Measurements from ENCODE around the gene BCAS3.
"Not testable (repeated sequence)": the region's sequence is repeated elsewhere in the genome, so short reads cannot be mapped to it uniquely, and the experiment has no call there.

The BCAS3 gene

DNA sequence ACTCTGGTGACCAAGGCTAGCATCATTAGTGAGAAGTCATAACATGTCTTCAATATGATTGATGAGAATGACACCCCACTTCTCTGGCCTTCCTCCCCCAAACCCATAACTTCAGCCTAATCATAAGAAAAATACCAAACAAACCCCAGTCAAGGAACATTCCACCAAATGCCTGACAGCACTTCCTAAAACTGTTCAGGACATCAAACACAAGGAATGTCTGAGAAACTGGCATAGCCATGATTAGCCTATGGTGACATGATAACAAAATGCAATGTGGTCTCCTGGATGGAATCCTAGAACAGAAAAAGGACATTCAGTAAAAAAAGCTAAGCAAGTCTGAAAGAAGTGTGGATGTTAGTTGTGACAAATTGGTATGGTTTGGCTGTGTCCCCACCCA, 749.9 kb downstream of the BCAS3 start:
- TF ChIP-seq, protein P1, sequence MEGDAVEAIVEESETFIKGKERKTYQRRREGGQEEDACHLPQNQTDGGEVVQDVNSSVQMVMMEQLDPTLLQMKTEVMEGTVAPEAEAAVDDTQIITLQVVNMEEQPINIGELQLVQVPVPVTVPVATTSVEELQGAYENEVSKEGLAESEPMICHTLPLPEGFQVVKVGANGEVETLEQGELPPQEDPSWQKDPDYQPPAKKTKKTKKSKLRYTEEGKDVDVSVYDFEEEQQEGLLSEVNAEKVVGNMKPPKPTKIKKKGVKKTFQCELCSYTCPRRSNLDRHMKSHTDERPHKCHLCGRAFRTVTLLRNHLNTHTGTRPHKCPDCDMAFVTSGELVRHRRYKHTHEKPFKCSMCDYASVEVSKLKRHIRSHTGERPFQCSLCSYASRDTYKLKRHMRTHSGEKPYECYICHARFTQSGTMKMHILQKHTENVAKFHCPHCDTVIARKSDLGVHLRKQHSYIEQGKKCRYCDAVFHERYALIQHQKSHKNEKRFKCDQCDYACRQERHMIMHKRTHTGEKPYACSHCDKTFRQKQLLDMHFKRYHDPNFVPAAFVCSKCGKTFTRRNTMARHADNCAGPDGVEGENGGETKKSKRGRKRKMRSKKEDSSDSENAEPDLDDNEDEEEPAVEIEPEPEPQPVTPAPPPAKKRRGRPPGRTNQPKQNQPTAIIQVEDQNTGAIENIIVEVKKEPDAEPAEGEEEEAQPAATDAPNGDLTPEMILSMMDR (IDR thresholded peaks at IDR 0.05; ENCODE audit: control extremely low read depth, extremely low read depth, low read depth, missing control alignments) = no peak
- ChIA-PET CTCF (interaction anchor here (3.1 kb wide), 1 partner anchor 15 kb away, joined by 11 read pairs; no protein-coding TSS in a partner anchor), POLR2A (no interaction called here)
- DNase-seq (ENCODE audit: extremely low spot score) = no peak

DNA sequence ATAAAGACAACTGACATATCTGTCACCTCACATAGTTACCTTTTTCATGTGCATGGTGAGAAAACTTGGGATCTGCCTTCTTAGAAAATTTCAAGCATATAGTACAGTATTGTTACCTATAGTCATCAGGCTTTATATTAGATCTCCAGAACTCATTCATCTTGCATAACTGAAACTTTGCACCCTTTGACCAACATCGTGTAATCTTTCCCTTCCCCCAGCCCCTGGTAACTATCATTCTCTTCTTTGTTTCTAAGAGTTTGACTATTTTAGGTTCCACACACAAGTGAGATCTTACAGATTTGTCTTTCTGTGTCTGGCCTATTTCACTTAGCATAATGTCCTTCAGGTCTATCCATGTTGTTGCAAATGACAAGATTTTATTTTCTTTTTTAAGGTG, 751.6 kb downstream of the BCAS3 start:
- CTCF ChIA-PET = interaction anchor here (1.5 to 3.1 kb wide), 3 partner anchors 9 to 16 kb away, joined by 3 to 11 read pairs (median 4); no protein-coding TSS in a partner anchor
- POLR2A ChIA-PET = no interaction called here
- no peak for DNase-seq (ENCODE audit: extremely low spot score)

DNA sequence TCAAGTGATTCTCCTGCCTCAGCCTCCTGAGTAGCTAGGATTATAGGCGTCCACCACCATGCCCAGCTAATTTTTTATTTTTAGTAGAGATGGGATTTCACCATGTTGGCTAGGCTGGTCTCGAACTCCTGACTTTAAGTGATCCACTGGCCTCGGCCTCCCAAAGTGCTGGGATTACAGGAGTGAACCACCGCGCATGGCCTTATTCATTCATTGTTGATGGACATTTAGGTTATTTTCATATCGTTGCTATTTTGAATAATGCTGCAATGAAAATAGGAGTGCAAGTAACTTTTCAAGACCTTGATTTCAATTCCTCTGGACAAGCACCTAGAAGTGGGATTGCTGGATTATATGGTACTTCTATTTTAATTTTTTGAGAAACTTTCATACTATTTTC, 752.2 kb downstream of the BCAS3 start:
- DNase-seq (ENCODE audit: extremely low spot score) = not testable (repeated sequence)
- CTCF ChIA-PET = interaction anchor here (1.5 kb wide), 1 partner anchor 10 kb away, joined by 4 read pairs; no protein-coding TSS in a partner anchor

More for the DNA sequence above, 751.6 kb downstream of the BCAS3 start:
- TF ChIP-seq, protein P1 (IDR thresholded peaks at IDR 0.05; ENCODE audit: control extremely low read depth, extremely low read depth, low read depth, missing control alignments) = no peak

DNA sequence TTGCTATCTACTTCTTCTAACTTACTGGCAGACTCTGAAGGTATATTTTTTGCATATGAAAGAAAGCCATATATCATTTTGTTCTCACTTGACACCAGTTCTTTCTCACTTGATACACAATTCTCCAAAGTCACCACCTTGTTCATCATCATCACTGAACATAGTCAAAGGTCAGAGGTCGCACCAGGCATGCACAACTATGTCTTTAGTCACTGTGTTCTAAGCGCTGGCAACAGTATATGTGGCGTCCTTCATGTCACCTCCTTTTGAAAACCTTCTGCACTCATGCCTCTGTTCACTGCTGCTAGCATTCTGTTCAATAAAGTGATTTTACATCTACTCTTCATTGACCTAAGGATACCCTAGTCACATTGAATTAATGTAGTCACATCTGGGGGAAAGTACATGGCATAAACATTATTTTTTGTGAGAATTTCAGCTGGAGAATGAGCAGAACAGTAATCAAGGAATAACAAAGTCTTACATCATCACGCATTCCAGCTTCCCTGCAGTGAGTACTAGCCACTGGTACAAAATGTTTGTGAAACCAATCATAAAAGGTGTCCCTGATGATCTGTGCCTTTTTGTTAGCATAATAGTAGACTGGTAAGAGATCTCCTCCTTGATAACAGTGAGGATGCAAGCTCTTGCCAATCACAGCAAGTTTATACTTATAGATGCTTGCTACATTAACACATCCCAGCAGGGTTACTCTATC, 754.1 kb downstream of the BCAS3 start:
- CTCF ChIA-PET = no interaction called here
- no peak for DNase-seq (ENCODE audit: extremely low spot score)
- POLR2A ChIA-PET = no interaction called here
- TF ChIP-seq, protein P1 (IDR thresholded peaks at IDR 0.05; ENCODE audit: control extremely low read depth, extremely low read depth, low read depth, missing control alignments) = no peak

More for the DNA sequence above, 752.2 kb downstream of the BCAS3 start:
- POLR2A ChIA-PET = not testable (repeated sequence)

DNA sequence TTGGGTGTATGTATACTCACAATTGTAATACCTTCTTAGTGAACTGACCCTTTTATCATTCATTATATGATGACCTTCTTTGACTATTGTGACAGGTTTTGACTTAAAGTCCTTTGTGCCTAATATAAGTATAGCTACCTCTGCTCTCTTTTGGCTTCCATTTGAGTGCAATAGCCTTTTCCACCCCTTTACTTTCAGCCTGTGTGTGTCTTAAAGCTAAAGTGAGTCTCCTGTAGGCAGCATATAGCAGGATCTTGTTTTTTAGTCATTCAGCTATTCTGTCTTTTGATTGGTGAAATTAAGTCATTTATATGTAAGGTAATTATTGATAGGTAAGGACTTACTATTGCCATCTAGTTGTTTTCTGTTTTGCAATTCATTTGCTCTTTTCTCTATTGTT, 758.6 kb downstream of the BCAS3 start:
- CTCF ChIA-PET = no interaction called here
- TF ChIP-seq, protein P1 (IDR thresholded peaks at IDR 0.05; ENCODE audit: control extremely low read depth, extremely low read depth, low read depth, missing control alignments) = no peak
- DNase-seq (ENCODE audit: extremely low spot score) = no peak
- POLR2A ChIA-PET = no interaction called here

DNA sequence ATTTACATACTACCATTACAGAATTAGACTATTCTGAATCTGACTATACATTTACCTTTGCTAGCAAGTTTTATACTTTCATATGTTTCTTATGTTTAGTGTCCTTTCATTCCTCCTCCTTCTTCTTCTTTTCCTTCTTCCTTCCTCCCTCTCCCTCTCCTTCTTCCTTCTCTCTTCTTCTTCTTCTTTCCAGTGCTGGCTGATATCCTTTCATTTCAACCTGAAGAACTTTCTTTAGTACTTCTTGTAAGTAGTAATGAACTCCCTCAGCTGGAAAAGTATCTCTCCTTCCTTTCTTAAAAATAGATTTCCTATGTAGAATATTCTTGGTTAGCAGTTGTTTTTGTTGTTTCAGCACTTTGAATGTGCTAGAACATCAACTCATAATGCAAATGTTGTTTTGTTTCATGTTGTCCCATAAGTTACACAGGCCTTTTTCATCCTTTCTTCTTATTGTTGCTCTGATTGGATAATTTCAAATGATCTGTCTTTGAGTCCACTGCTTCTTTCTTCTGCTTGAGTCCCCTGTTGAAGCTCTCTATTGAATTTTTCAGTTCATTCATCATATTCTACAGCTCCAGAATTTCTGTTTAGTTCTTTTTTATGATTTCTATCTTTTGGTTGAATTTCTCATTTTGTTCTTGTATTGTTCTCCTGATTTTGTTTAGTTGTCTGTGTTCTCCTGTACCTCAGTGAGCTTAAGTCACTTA, 759.5 kb downstream of the BCAS3 start:
- DNase-seq (ENCODE audit: extremely low spot score) = no peak
- ChIA-PET POLR2A (no interaction called here), CTCF (no interaction called here)
- TF ChIP-seq, protein P1 (IDR thresholded peaks at IDR 0.05; ENCODE audit: control extremely low read depth, extremely low read depth, low read depth, missing control alignments) = no peak

DNA sequence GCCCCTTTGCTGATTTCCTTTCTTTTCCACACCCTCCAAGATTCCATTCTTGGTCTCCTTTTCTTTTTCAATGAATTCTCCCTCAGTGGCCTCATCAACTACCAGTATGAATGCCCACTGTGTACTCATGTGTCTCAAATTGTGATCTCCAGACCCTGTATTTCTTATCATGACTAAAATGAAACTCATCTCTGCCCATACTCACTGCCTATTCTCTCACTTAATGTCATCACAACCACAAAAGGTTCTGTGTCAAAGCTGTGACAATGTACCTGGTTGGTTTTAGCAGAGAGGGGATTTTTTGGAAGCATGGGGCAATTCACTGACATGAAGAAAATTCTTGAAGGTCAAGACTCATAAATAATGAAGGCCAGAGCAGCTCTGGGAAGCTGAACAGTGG, 763.0 kb downstream of the BCAS3 start:
- POLR2A ChIA-PET = no interaction called here
- TF ChIP-seq, protein P1 (IDR thresholded peaks at IDR 0.05; ENCODE audit: control extremely low read depth, extremely low read depth, low read depth, missing control alignments) = no peak
- CTCF ChIA-PET = interaction anchor here (2.4 kb wide), 1 partner anchor 28 kb away, joined by 7 read pairs; no protein-coding TSS in a partner anchor
- no peak for DNase-seq (ENCODE audit: extremely low spot score)

DNA sequence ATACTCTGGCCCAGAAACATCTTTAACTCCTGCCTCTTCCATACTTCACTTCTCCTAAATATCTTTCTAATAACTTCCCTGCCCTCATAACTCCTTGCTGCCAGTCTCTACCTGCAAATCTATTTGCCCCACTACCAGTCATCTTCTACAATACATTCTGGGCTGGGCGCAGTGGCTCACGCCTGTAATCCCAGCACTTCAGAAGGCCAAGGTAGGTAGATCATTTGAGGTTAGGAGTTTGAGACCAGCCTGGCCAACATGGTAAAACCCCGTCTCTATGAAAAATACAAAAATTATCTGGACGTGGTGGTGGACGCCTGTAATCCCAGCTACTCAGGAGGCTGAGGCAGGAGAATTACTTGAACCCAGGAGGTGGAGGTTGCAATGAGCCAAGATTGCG, 763.9 kb downstream of the BCAS3 start:
- CTCF ChIA-PET; DNase-seq (ENCODE audit: extremely low spot score); POLR2A ChIA-PET: not testable (repeated sequence)
